ENCODE results near the gene CFAP46. TPM values are rescaled to one million over a fixed set of nuclear protein-coding genes. Genes with fewer than 3 reads are reported as not detected.

CFAP46 gene
- total RNA-seq, 6 donors from 2014 or later, result 0.60 to 28.3 (median 8.0) TPM

DNA sequence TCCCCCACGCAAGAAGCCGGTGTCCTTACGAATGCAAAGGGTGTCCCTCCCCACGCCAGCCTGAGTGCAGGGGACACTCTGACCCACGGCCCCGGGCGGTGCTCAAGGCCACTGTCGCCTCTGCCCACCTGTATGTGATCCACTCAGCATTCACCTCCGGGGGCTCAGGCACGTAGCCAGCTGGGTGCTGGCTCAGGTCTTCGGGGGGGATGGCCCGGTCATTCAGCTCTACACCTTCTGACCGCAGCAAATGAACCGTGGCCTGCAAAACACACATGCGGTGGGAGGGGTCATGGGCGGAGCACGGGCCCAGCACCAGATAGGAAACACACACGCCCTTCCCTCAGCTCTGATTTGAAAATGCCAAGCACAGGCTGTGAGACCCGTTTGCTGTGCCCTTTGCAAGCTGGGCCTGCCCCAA, 25.9 kb downstream of the CFAP46 start:
- Histone ChIP-seq H3K27me3 (no peaks in the 10 kb centered on the region), H3K27ac (no peak overlapping the region)
- 74 to 94% methylated on average over 4 to 16 of the region's 19 CpGs for whole genome bisulfite sequencing, 2 donors

DNA sequence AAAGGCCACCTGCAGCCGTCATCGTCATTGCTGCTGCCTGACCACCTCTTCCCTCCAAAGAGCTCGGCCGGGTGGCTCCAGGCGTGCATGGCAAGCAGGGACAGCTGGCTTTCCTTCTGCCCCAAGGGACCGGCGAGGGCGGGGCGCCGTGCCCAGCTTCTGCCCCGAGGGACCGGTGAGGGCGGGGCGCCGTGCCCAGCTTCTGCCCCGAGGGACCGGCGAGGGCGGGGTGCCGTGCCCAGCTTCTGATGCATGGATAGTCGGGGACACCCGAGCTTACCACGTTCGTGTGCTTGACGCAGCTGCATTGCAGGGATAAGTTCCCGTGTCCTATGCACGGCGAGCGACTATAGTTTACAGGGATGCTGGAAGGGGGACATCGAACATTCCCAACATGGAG, 27.0 kb downstream of the CFAP46 start:
- 89 to 94% methylated on average over 23 to 27 of the region's 30 CpGs for WGBS, 2 donors
- Histone ChIP-seq H3K27me3 (no peaks in the 10 kb centered on the region), H3K4me3 (no peak overlapping the region), H3K27ac (no peak overlapping the region), H3K36me3 (no peaks in the 10 kb centered on the region), H3K9me3 (no peaks in the 10 kb centered on the region), H3K4me1 (no peaks in the 10 kb centered on the region)
- ATAC-seq (ENCODE audit: low FRiP score in 2 of 2), result no peak
- TF ChIP-seq POLR2AphosphoS5 (IDR thresholded peaks at IDR 0.05) (no peak), EP300 (IDR thresholded peaks at IDR 0.05) (no peak), POLR2A (IDR thresholded peaks at IDR 0.05) (no peak)
- TF ChIP-seq, protein P1, sequence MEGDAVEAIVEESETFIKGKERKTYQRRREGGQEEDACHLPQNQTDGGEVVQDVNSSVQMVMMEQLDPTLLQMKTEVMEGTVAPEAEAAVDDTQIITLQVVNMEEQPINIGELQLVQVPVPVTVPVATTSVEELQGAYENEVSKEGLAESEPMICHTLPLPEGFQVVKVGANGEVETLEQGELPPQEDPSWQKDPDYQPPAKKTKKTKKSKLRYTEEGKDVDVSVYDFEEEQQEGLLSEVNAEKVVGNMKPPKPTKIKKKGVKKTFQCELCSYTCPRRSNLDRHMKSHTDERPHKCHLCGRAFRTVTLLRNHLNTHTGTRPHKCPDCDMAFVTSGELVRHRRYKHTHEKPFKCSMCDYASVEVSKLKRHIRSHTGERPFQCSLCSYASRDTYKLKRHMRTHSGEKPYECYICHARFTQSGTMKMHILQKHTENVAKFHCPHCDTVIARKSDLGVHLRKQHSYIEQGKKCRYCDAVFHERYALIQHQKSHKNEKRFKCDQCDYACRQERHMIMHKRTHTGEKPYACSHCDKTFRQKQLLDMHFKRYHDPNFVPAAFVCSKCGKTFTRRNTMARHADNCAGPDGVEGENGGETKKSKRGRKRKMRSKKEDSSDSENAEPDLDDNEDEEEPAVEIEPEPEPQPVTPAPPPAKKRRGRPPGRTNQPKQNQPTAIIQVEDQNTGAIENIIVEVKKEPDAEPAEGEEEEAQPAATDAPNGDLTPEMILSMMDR (IDR thresholded peaks at IDR 0.05), result no peak
- DNase-seq, result peak in 1 of 2 donors; percentile 82

More for the DNA sequence above, 25.9 kb downstream of the CFAP46 start:
- DNase-seq (peak in 1 of 2 donors; percentile 70), ATAC-seq (ENCODE audit: low FRiP score in 2 of 2) (no peak)
- H3K4me1 ChIP-seq, result no peaks in the 10 kb centered on the region
- no peaks in the 10 kb centered on the region for H3K36me3 ChIP-seq
- H3K9me3 ChIP-seq, result no peaks in the 10 kb centered on the region
- no peak for TF ChIP-seq EP300 (IDR thresholded peaks at IDR 0.05)
- no peak overlapping the region for H3K4me3 ChIP-seq

DNA sequence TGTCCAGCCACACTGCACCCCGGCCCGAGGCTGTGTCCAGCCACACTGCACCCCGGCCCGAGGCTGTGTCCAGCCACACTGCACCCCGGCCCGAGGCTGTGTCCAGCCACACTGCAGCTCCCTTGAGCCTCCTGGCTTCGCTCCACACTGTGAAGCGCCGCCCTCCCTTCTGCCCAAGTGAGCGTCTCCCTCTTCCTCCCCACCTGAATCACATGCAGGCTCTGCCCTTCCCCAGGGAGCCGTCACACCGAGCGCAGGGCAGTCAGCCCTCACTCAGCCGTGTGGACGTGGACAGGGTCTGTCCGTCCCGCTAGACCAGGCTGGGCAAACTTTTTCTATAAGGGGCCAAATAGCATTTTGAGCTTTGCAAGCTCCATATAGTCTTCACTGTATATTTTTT, 27.6 kb downstream of the CFAP46 start:
- H3K27ac ChIP-seq, result no peak overlapping the region
- TF ChIP-seq, protein P1 (IDR thresholded peaks at IDR 0.05), result no peak
- TF ChIP-seq POLR2A (IDR thresholded peaks at IDR 0.05) (no peak), EP300 (IDR thresholded peaks at IDR 0.05) (no peak), POLR2AphosphoS5 (IDR thresholded peaks at IDR 0.05) (no peak)
- DNase-seq (no peak), ATAC-seq (ENCODE audit: low FRiP score in 2 of 2) (no peak)
- H3K27me3 ChIP-seq, result no peaks in the 10 kb centered on the region
- H3K4me1 ChIP-seq, result no peaks in the 10 kb centered on the region
- H3K36me3 ChIP-seq, result no peaks in the 10 kb centered on the region
- no peaks in the 10 kb centered on the region for H3K9me3 ChIP-seq
- 88 to 91% methylated on average over 12 to 14 of the region's 17 CpGs for WGBS, 2 donors
- no peak overlapping the region for H3K4me3 ChIP-seq

DNA sequence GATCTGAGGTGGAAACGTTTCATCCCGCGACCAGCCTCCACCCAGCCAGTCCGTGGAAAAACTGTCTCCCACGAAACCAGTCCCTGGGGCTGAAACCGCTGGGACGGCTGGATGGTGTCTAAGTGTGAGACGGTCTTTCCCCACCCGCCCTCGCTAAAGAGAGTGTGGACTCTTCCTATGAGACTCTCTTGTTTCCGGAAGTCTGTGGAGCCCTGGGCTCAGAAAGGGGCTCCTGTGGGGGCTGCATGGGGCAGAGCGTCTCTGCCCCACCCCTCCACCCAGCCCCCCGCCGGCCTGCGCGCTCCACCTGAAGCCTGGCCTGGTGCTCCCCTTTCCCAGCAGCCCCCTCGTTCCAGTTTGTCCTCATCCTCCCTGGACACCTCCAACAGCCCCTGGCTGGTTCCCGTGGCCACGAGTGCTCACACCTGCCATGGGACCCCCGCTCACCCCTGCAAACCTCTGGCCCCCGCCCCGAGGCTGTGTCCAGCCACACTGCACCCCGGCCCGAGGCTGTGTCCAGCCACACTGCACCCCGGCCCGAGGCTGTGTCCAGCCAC, 28.7 kb downstream of the CFAP46 start:
- Histone ChIP-seq H3K27me3 (no peaks in the 10 kb centered on the region), H3K4me1 (no peaks in the 10 kb centered on the region), H3K4me3 (no peak overlapping the region), H3K36me3 (no peaks in the 10 kb centered on the region), H3K27ac (no peak overlapping the region), H3K9me3 (no peaks in the 10 kb centered on the region)
- TF ChIP-seq, protein P1 (IDR thresholded peaks at IDR 0.05), result no peak
- no peak for TF ChIP-seq POLR2AphosphoS5 (IDR thresholded peaks at IDR 0.05)
- TF ChIP-seq EP300 (IDR thresholded peaks at IDR 0.05), result no peak
- peak in 1 of 2 donors; percentile 39 for DNase-seq
- WGBS, 2 donors, result 81 to 85% methylated on average over 6 to 20 of the region's 26 CpGs
- ATAC-seq (ENCODE audit: low FRiP score in 2 of 2), result no peak

DNA sequence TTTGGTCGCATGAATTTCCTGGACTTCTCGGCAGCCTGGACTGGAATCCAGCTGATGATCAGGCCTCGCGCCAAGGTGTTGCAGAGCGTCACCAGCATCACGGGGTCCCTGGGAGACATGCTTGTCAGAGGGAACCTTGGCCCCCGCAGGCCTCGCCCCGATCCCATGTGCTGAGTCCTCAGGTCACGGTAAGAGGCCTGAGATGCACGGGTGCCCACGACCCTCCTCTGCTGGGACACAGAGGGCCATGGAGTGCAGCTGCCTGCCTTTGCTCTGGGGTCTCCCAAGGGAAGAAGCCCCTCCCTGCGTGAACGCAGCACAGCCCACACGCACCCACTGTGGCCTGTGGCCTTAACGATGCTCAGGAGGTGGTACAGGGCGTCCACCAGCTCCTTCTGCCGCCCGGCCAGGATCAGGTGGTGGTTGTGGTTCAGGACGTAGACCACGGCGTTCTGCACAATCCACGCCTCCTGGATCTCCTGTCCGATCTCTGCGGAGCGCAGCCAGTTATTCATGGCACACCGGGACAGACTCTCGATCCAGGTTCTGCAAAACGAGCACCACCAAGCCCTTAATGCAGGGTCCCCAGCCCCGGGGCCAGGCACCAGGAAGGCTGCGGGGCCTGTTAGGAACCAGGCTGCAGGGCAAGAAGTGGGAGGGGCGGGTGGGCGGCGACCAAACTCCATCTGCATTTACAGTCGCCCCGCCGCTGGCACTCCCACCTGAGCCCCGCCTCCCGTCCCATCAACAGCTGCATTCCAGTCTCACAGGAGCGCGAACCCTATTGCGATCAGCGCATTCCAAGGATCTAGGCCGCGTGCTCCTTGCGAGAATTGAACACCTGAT, 29.4 kb downstream of the CFAP46 start:
- Histone ChIP-seq H3K9me3 (no peaks in the 10 kb centered on the region), H3K36me3 (no peaks in the 10 kb centered on the region), H3K27me3 (no peaks in the 10 kb centered on the region), H3K4me3 (no peak overlapping the region), H3K27ac (no peak overlapping the region), H3K4me1 (no peaks in the 10 kb centered on the region)
- ATAC-seq (ENCODE audit: low FRiP score in 2 of 2) (no peak), DNase-seq (peak in 1 of 2 donors; percentile 66)
- 69 to 82% methylated on average over 33 to 45 of the region's 46 CpGs for WGBS, 2 donors
- TF ChIP-seq POLR2AphosphoS5 (IDR thresholded peaks at IDR 0.05) (no peak), EP300 (IDR thresholded peaks at IDR 0.05) (no peak), POLR2A (IDR thresholded peaks at IDR 0.05) (no peak)
- TF ChIP-seq, protein P1 (IDR thresholded peaks at IDR 0.05), result no peak

Measured in upper lobe of left lung (tissue), 6 donors.